Measurements from ENCODE around the gene PLTP. TPM values are rescaled to one million over a fixed set of nuclear protein-coding genes. Genes with fewer than 3 reads are reported as not detected.
A peak's percentile ranks its signal among the peaks of the same experiment; 100 is the strongest.

Gene PLTP
- total and polyA plus RNA-seq, 2 of the 13 experiments (the other 11 are each of a cell fraction or from before 2014, with no cell fraction given): 16.9 to 28.6 TPM

DNA sequence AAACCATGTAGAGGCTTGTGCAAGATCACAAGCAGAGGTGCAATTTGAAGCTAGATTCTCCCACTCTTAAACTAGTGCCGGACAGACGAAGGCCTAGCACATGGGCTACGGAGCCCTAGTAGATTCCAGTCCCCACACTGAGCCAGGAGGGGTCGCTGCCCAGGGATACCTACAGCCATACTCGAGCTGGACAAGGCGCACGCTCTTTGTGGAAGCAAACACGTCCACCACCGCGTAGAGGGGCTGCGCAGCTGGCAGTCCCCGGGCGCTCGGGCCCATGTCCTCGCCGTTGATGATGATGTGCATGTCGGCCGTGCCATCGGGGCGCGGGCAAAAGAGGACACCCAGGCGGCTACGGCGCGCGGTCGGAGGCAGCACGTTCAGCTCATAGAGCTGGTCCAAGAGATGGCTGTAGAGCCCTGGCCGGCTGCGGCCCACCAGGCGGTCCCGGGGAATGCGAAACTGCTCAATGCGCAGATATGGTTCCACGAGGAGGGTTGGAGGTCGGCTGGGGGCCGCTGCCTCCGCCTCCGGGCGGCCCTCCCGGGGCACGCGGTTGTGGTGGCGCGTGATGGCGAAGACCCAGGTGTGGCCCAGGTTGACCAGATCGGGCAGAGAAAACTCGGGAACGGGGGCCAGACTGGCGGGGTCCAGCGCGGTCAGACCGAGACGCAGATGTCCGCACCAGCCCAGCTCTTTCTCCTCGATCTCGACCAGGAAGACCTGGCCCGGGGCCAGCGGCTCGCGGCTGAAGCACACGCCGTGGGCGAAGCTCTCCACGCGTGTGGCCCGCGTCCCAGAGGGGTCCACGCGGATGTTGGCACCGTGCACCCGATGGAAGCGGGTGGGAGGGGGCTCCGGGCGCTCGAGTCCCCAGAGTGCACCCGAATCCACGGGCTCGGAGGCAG lies 21.6 kb downstream of the PLTP start (continued):
- TF ChIP-seq NFAT5 (CRISPR knock-in tag; IDR thresholded peaks at IDR 0.05) (no peak), ARNTL (CRISPR knock-in tag; IDR thresholded peaks at IDR 0.05) (no peak), ZNF331 (CRISPR knock-in tag; IDR thresholded peaks at IDR 0.05) (peak; percentile 94), SOX5 (CRISPR knock-in tag; IDR thresholded peaks at IDR 0.05; ENCODE audit: borderline replicate concordance) (no peak; the same call in 1 of the 2 replicates), ZNF746 (CRISPR knock-in tag; IDR thresholded peaks at IDR 0.05) (0 out of 2 replicates have a peak, but pooled peaks have one; percentile 37), HOXD1 (CRISPR knock-in tag; IDR thresholded peaks at IDR 0.05) (peak; percentile 85), ZNF770 (CRISPR knock-in tag; IDR thresholded peaks at IDR 0.05) (0 out of 2 replicates have a peak, but pooled peaks have one; percentile 7), MTA1 (CRISPR knock-in tag; IDR thresholded peaks at IDR 0.05; ENCODE audit: borderline replicate concordance) (no peak), ZNF678 (CRISPR knock-in tag; IDR thresholded peaks at IDR 0.05) (no peak), TMF1 (CRISPR knock-in tag; IDR thresholded peaks at IDR 0.05; ENCODE audit: low read depth) (no peak), THAP7 (CRISPR knock-in tag; IDR thresholded peaks at IDR 0.05) (peak; percentile 95), MNT (IDR thresholded peaks at IDR 0.05) (0 out of 2 replicates have a peak, but pooled peaks have one; percentile 18)
- TF ChIP-seq, protein P1, sequence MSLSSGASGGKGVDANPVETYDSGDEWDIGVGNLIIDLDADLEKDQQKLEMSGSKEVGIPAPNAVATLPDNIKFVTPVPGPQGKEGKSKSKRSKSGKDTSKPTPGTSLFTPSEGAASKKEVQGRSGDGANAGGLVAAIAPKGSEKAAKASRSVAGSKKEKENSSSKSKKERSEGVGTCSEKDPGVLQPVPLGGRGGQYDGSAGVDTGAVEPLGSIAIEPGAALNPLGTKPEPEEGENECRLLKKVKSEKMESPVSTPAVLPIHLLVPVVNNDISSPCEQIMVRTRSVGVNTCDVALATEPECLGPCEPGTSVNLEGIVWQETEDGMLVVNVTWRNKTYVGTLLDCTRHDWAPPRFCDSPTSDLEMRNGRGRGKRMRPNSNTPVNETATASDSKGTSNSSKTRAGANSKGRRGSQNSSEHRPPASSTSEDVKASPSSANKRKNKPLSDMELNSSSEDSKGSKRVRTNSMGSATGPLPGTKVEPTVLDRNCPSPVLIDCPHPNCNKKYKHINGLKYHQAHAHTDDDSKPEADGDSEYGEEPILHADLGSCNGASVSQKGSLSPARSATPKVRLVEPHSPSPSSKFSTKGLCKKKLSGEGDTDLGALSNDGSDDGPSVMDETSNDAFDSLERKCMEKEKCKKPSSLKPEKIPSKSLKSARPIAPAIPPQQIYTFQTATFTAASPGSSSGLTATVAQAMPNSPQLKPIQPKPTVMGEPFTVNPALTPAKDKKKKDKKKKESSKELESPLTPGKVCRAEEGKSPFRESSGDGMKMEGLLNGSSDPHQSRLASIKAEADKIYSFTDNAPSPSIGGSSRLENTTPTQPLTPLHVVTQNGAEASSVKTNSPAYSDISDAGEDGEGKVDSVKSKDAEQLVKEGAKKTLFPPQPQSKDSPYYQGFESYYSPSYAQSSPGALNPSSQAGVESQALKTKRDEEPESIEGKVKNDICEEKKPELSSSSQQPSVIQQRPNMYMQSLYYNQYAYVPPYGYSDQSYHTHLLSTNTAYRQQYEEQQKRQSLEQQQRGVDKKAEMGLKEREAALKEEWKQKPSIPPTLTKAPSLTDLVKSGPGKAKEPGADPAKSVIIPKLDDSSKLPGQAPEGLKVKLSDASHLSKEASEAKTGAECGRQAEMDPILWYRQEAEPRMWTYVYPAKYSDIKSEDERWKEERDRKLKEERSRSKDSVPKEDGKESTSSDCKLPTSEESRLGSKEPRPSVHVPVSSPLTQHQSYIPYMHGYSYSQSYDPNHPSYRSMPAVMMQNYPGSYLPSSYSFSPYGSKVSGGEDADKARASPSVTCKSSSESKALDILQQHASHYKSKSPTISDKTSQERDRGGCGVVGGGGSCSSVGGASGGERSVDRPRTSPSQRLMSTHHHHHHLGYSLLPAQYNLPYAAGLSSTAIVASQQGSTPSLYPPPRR (CRISPR knock-in tag; IDR thresholded peaks at IDR 0.05; ENCODE audit: borderline replicate concordance): no peak

Measured in HepG2 (cell line).